Motor neuron (in vitro differentiated cells): ENCODE measurements around the gene DST. TPM values are rescaled to one million over a fixed set of nuclear protein-coding genes. Genes with fewer than 3 reads are reported as not detected.

Source experiments
- ATAC-seq, 8 experiments: fragments of 200-7000 bp; cut with Tn5 transposase; replicated peaks in 6 of 8; 2 replicates each; pipeline ENCODE4 v1.8.0; 2021; ENCODE audit warnings: mild to moderate bottlenecking in 8 of 8, moderate library complexity in 8 of 8
- H3K27ac ChIP-seq, 2 donors: fragments of 250-450 bp; sonication (Bioruptor Pico); 2 replicates each; pipeline ENCODE4 v1.9.0; 2021; ENCODE audit warnings: antibody characterized with exemption in 2 of 2, mild to moderate bottlenecking in 2 of 2, moderate library complexity in 1 of 2
- H3K4me1 ChIP-seq, 2 donors: fragments of 250-450 bp; sonication (Bioruptor Pico); replicated peaks in 1 of 2; 2 replicates each; pipeline ENCODE4 v1.6.1; 2021; ENCODE audit warnings: antibody characterized with exemption in 2 of 2, mild to moderate bottlenecking in 2 of 2, moderate library complexity in 1 of 2
- H3K4me3 ChIP-seq, 5 donors: fragments of 250-450 bp; sonication (Bioruptor Pico); 2 replicates each; pipeline ENCODE4 v1.9.0; 2021; ENCODE audit warnings: antibody characterized with exemption in 5 of 5, mild to moderate bottlenecking in 5 of 5, moderate library complexity in 4 of 5
- WGBS, 10 experiments: fragments of 450-650 bp; shearing (Covaris generic); methylation state at CpG; one replicate each; pipeline ENCODE4 v1.0.0; 2022; 5-methylcytosine and 5-hydroxymethylcytosine counted together
- in situ Hi-C, 9 experiments: fragments of 400-800 bp; cut with MboI; loops; one replicate each; pipeline ENCODE4 v1.15.0; 2021; ENCODE audit warnings: low sequenced_read_pairs in 9 of 9, low pct_unique_long_range_greater_than_20kb in 2 of 9; ENCODE audit not compliant: unreplicated experiment in 9 of 9
- total RNA-seq, 8 experiments: library from RNA; unstranded; fragments of 300-600 nt; gene quantifications; 2 replicates each; pipeline versions ENCODE4 v1.2.3 to v1.2.4, GENCODE V29; 2022

The DST gene
- total RNA-seq, 8 experiments from 2014 or later, result 102 to 461 (median 260) TPM

DNA sequence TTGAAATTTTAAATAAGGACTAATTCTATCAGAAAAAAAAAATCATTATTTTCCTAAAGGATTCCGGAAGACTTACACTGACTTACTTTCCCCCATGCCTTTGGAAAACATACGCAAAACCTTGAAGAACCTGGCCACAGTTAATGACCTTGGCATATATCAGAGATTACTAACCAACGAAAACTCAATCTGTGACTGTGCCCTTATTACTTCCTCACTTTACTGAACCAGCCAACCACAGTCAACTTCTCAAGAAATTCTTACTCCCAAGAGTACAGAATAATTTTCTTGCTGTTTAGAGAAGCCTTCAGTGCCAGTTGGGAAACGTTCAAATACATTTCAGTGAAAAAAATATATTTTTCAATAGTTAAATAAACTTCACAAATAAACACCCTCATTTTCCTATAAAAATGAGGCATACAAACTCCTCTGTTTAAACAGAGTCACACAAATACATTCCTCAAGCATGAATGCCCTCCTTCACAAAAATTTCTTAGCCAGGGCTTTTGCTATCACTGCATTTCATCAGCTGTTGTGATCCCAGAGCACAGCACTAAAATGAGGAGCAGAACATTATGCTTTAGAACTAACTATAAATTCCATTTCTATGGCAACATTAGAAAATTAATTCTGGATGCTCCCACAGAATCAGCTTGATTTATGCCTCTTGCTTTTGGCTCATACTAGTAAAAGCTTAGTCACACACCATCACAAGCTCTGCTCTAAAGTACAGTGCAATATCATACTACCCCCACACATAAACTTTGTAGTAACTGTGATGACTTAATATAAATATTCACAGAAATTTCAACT is 117.6 kb downstream of the DST start:
- no peak overlapping the region for H3K4me3 ChIP-seq
- in situ Hi-C loops, result loop anchor here in 1 of 9 experiments (25.0 kb wide), 1 partner anchor 163 kb away; no protein-coding TSS in a partner anchor
- H3K4me1 ChIP-seq, result peaks cover 27 to 58% of the 10 kb centered on the region in 2 donors
- 14 to 100% (median 85%) methylated on average over 1 to 4 of the region's 4 CpGs; no CpG with 5 or more reads in 1 of the 10 experiments for WGBS, 10 experiments
- peak overlapping the region; percentile 52 to 86 for H3K27ac ChIP-seq
- peak; percentile 45 to 92 (median 87) for ATAC-seq

DNA sequence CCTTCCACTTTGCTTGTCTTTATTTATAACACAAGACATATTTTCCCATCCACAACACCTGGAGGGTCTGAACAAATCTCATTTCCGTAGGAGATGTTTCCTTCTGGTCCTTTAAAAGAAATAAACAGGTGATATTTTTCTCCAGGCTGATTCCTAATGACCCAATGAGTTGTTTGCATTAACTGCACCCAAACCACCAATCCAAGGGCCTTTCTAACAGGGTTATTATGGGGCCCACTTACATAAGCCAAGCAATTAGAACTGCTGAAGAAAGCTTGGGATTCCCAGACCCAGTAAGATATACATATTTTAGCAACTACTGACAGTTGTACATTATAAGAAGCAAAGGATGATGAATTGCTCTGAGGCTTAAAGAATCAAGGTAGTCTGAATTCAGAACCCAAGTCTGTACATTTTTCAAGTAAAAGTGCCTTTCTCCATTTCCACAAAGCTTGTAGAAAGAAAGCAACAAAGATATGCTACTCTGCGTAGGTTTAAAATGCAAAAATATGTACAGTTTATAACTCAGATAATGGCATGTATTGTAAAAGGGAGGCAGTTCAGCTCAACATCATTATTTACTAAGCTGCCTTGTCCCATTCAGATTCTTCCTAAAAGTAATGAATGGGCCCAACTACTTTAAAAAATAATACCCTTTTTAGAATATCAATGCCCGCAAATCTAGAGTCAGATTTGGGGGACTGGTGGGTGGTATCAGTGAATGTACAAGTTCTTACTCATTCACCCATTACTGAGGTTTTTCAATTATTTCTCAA is 120.0 kb downstream of the DST start:
- H3K27ac ChIP-seq, result no peak overlapping the region
- no peak for ATAC-seq

DNA sequence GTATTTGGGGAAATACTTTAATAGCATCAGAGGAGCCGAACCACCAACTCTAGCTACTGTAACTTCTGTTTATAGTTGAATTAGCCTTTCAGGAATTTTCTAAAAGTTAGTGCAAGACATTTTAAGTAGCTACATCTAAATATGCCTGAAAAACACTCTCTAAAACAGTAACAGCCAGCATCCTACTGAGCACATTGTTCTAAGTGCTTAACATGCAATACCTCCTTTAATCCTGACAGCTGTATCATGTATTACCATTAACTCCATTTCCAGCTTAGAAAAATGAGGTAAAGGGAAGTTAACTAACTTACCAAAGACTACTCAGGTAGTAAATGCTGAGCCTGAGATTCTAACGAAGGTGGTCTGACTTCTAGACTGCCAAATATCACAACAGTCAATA is 120.7 kb downstream of the DST start:
- Histone ChIP-seq H3K4me1 (peaks cover 34 to 64% of the 10 kb centered on the region in 2 donors), H3K27ac (no peak overlapping the region), H3K4me3 (no peak overlapping the region)
- in situ Hi-C loops, result no loop called here
- peak in 3 of 8 experiments; percentile 43 to 61 (median 60) for ATAC-seq
- WGBS, 10 experiments, result 31 to 100% (median 67%) methylated on average over 1 to 2 of the region's 2 CpGs; no CpG with 5 or more reads in 1 of the 10 experiments

More for the DNA sequence above, 120.0 kb downstream of the DST start:
- Histone ChIP-seq H3K4me3 (no peak overlapping the region), H3K4me1 (peaks cover 29 to 64% of the 10 kb centered on the region in 2 donors)
- in situ Hi-C loops, result no loop called here
- WGBS, 10 experiments, result 76 to 100% (median 83%) methylated on average over 1 to 3 of the region's 3 CpGs; no CpG with 5 or more reads in 1 of the 10 experiments

DNA sequence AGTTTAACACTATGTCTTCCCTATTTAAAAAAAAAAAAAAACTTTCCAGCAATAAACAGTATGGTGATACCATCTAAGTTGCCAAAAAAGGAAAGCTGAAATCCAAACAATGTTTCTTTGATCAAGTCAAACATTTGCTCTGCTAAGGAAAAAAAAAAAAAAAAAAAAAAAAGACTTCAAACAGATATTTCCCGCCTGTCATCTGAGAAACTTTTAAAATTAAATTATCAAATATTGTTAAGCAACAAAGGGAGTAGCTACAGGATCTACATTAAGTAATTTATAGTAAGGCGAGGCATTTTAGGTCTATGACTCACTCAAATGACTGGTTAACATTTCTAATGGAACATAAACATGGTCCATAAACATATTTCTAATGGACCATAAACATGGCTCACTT is 121.2 kb downstream of the DST start:
- 28 to 100% (median 83%) methylated on average over 2 of the region's 2 CpGs; no CpG with 5 or more reads in 1 of the 10 experiments for WGBS, 10 experiments
- Histone ChIP-seq H3K4me1 (peaks cover 30 to 64% of the 10 kb centered on the region in 2 donors), H3K4me3 (no peak overlapping the region), H3K27ac (no peak overlapping the region)
- in situ Hi-C loops, result no loop called here
- peak in 3 of 8 experiments; percentile 64 to 78 (median 68) for ATAC-seq

DNA sequence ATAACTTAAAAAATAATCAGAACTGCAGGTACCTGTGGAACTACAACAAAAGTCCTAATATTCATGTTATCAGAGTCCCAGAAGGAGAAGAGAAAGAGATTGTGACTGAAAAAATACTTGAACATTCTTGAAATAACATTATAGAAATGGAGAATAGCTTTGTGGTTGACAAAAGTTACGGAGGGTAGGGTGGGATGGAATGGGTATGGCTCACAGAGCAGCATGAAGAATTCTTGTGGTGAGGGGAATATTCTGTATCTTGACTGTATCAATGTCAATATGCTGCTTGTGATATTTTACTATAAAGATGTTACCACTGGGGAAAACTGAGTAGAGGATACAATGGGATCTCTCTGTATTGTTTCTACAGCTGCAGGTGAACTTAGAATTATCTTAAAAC is 122.5 kb downstream of the DST start:
- Histone ChIP-seq H3K4me1 (peaks cover 17 to 63% of the 10 kb centered on the region in 2 donors), H3K4me3 (no peak overlapping the region), H3K27ac (no peak overlapping the region)
- no peak for ATAC-seq
- WGBS, 10 experiments, result 88 to 100% (median 100%) methylated on average over 1 of the region's 1 CpG; no CpG with 5 or more reads in 1 of the 10 experiments
- in situ Hi-C loops, result no loop called here

DNA sequence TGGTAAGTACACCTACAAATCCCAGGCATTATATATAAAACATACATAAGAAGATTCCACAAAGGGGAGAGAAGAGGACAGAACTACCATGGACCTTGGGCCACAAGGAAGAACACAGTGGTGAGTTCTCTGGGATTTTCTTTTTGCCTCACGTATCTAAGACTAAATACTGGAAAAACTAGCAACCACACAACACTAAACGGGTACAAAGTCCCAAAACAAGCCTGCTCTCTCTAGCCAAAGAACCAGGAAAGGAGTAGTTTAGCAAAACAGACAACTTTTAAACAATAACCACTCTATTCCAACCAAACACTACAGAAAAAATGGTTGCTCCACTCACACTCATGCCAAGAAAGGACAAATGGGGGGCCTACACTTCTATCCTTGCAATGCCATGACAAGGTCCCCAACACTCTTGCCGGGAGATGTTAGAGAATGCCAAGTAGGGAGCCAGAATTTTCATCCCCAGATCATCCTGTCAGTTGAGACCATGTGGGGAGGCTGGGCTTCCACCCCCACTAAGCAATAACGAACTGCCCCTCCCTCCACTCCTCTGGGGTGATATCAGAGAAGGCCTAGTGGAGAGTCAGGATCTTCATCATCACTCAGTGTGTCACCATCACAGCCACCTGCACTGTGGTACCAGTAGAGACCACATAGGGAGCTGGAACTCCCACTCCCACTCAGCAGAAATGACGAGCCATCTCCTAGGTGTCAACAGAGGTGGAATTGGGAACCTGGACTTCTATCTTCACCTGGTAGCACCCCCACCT is 123.5 kb downstream of the DST start:
- Histone ChIP-seq H3K4me3 (no peak overlapping the region), H3K4me1 (peaks cover 8 to 61% of the 10 kb centered on the region in 2 donors), H3K27ac (no peak overlapping the region)
- in situ Hi-C loops, result no loop called here
- 66 to 100% (median 88%) methylated on average over 2 to 4 of the region's 5 CpGs; no CpG with 5 or more reads in 2 of the 10 experiments for WGBS, 10 experiments
- ATAC-seq, result no peak

GRCh38 chr6:56517155-56517745 is 125.4 kb downstream of the DST start:
- Histone ChIP-seq H3K4me3 (no peak overlapping the region), H3K4me1 (peaks cover 8 to 42% of the 10 kb centered on the region in 2 donors), H3K27ac (peak overlapping the region; percentile 7 to 27)
- 50 to 88% (median 67%) methylated on average over 3 to 5 of the region's 5 CpGs; no CpG with 5 or more reads in 1 of the 10 experiments for WGBS, 10 experiments
- ATAC-seq, result peak in 5 of 8 experiments; percentile 92 to 95 (median 92)
- in situ Hi-C loops, result no loop called here

- Histone ChIP-seq H3K4me1 (peaks cover 8 to 39% of the 10 kb centered on the region in 2 donors), H3K4me3 (no peak overlapping the region), H3K27ac (no peak overlapping the region)
- ATAC-seq, result no peak
- in situ Hi-C loops, result no loop called here
- WGBS, 10 experiments, result 22 to 100% (median 87%) methylated on average over 1 of the region's 1 CpG; no CpG with 5 or more reads in 1 of the 10 experiments
These were observed 126.7 kb downstream of the DST start for GRCh38 chr6:56516003-56516402.

GRCh38 chr6:56515081-56515905 is 127.4 kb downstream of the DST start:
- in situ Hi-C loops, result no loop called here
- WGBS, 10 experiments, result 45 to 89% (median 78%) methylated on average over 2 to 7 of the region's 7 CpGs
- ATAC-seq, result peak in 3 of 8 experiments; percentile 32 to 36 (median 35)
- Histone ChIP-seq H3K27ac (no peak overlapping the region), H3K4me3 (no peak overlapping the region), H3K4me1 (peaks cover 8 to 39% of the 10 kb centered on the region in 2 donors)

GRCh38 chr6:56514395-56514794 is 128.3 kb downstream of the DST start:
- H3K27ac ChIP-seq, result no peak overlapping the region
- 38 to 100% (median 73%) methylated on average over 1 to 2 of the region's 2 CpGs; no CpG with 5 or more reads in 4 of the 10 experiments for WGBS, 10 experiments
- H3K4me1 ChIP-seq, result peaks cover 8 to 39% of the 10 kb centered on the region in 2 donors
- no peak overlapping the region for H3K4me3 ChIP-seq
- peak in 2 of 8 experiments; percentile 65 to 73 for ATAC-seq
- in situ Hi-C loops, result no loop called here

DNA sequence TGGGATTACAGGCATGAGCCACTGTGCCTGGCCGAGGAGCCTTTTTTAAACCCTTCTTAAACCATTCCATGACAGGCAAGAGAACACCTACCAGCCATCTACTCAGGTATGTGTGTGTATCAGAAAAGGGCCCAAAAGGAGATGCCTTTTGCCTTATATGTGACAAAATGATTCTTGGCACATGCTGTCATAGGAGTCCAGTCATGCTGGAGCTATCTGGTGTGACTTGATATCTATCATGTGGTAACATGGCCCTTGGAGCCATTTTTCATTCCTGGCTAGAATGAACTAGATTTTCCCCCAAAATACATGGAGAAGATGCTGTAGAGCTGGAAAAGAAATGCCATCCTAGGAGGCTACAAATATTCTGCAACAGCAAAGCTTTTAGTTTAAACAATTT is 129.1 kb downstream of the DST start:
- H3K27ac ChIP-seq, result no peak overlapping the region
- peaks cover 8 to 39% of the 10 kb centered on the region in 2 donors for H3K4me1 ChIP-seq
- in situ Hi-C loops, result no loop called here
- no peak overlapping the region for H3K4me3 ChIP-seq
- no peak for ATAC-seq
- no CpG with 5 or more reads among the region's 1 CpG for WGBS, 10 experiments
